Activated T-helper 9 cell treated with anti-CD3 and anti-CD28 coated beads, Interleukin-2, amount 50 U/mL, for 16 hours (primary cell): ENCODE results near the gene PCYOX1L.
A peak's percentile ranks its signal among the peaks of the same experiment; 100 is the strongest.

ENCODE experiments used
- DNase-seq: peaks from one replicate; pipeline ENCODE4 v3.0.0-alpha.2; 2020; ENCODE audit warnings: low read depth

PCYOX1L gene

DNA sequence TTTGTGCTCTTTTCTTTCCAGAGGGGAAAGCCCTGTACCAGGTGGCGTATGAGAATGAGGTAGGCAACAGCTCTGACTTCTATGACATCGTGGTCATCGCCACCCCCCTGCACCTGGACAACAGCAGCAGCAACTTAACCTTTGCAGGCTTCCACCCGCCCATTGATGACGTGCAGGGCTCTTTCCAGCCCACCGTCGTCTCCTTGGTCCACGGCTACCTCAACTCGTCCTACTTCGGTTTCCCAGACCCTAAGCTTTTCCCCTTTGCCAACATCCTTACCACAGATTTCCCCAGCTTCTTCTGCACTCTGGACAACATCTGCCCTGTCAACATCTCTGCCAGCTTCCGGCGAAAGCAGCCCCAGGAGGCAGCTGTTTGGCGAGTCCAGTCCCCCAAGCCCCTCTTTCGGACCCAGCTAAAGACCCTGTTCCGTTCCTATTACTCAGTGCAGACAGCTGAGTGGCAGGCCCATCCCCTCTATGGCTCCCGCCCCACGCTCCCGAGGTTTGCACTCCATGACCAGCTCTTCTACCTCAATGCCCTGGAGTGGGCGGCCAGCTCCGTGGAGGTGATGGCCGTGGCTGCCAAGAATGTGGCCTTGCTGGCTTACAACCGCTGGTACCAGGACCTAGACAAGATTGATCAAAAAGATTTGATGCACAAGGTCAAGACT is 10.3 kb downstream of the PCYOX1L start:
- no peak for DNase-seq

DNA sequence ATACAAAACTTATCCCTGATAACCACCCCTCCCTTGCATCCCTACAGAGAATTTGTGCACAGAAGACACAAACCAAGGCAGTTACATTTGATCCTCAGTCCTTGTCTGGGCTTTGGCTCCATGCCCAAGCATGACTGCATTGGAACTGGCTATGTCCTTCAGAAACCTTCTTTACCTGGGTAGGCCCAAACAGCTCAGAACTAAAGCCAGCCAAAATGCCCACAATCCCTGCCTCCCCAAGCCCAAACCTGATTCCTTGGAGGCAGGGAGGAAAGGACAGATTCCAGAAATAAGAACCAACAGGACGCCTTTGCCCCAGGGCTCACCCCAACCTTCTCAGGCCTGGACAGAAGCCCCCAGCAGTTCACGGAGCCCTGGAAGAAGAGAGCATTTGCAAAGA is 13.0 kb downstream of the PCYOX1L start:
- no peak for DNase-seq

DNA sequence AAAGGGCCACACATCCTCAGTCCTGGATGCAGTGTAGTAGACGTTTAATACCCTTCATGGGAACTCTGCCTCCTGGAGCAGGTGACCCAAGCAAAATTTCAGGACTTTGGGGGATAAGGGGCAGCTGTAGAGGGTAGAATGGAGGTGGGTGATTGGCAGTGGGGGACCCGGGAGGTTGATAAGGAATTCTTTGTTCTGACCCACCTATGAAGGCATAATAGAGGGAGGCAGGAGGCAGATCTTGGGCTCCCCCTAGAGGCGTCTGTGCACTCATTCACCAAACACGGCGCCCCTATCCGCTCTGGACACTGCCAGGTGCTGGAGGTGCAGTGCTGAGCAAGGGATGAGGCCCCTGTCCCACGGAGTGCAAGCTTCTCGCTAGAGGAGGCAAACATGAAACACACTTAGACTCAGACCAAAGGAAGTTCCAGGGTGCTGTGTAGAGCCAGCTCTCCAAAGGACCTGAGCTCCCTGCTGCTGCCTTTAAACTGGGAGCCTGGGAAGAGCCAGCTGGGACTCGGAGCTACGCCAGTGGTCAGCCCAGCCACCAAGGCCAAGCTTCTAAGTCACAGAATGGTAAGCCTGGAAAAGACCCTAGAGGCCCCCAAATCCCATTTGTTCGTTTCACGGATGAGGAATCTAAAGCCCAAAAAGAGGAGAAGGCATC is 13.6 kb downstream of the PCYOX1L start:
- peak; percentile 47 for DNase-seq

DNA sequence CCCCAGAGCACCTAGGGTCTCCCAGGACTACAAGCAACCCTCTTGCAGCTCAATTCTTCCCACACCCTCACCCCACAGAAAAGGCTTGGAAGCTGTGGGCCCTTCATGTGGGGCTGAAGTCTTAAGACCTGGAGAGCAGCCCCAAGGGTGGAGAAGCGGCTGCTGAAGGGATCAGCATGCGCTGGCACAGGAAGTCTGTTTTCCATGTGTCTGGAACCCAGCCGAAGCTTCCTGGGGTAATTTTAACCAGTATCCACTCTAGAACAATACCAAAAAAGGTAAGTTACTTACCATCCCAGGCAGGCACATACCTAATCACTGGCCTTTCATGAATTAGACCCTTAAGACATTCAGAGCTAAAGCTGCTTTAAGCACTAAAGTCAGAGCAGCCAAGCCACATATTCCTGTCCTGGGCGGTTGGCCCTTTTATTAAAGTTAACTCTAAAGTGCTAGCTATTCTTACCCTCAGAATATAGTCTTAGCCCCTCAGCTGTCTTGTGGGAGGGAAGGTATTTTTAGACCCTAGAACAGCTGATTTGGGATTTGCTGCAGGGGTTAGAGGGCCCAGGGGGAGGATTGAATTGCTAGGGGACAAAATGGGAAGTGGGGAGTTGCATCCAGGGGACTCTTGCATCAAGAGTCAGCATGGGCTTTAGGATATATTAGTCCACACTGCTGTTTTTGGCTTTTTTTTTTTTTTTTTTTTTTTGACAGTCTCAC is 14.4 kb downstream of the PCYOX1L start:
- no peak for DNase-seq

DNA sequence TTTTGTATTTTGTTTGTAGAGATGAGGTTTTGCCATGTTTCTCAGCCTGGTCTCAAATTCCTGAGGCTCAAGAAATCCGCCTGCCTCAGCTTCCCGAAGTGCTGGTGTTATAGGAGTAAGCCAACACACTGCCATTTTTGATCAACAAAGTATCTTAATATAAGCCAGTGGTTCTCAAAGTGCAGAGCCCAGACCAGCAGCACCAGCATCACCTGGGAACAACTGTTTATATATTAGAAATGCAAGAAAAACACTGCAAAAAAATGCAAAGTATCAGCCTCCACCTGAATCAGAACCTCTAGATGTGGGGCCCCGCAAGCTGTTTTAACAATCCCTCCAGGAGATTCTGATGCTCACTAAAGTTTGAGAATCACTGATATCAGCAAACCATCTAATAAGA is 15.1 kb downstream of the PCYOX1L start:
- DNase-seq = no peak

DNA sequence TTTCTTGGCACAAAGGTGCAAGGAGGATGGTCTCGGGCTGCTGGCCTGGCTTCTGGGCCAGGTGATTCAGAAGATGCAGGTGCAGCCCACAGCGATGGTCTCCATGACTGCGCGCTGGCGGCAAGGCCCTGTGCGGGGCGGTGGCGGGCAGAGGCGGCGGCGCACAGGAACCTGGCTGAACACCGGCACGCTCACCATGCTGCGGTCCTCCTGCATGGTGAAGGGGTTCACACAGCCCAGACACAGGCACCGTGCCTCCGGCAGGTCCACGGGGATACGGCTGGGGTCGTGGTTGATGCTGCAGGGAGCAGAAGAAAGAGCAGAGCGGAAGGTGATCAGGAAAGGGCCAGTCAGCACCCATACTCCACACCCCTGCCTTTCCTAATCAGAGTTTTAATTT is 16.5 kb downstream of the PCYOX1L start:
- no peak for DNase-seq

DNA sequence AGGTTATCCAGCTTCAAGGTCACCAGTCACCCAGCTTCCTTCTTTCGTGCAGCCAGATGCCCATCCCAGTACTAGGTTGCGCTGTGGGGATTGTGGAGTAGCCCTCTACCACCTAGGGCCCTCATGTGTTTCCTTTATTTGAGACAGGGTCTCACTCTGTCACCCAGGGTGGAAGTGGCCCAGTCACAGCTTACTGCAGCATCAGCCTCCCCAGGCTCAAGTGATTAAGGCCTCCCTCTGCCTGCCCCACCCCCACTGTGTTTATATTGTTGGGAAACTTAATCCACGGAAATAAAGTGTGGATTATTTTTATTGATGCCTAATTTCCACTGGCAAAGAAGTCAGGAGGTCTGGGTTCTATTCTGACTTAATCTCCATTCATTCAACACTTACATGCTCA is 17.0 kb downstream of the PCYOX1L start:
- no peak for DNase-seq

DNA sequence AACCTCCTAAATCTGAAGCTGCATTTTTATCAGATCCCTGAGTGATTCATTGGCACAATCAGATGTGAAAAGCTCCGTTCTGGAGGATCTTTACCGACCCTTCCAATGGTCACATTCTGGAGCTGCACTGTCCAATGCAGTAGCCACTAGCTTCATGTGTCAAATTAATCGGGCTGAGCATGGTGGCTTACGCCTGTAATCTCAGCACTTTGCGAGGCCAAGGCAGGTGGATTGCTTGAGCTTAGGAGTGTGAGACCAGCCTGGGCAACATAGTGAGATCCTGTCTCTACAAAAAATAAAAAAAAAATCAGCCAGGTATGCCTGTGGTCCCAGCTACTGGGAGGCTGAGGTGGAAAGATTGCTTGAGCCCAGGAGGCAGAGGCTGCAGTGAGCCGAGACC is 17.6 kb downstream of the PCYOX1L start:
- no peak for DNase-seq

DNA sequence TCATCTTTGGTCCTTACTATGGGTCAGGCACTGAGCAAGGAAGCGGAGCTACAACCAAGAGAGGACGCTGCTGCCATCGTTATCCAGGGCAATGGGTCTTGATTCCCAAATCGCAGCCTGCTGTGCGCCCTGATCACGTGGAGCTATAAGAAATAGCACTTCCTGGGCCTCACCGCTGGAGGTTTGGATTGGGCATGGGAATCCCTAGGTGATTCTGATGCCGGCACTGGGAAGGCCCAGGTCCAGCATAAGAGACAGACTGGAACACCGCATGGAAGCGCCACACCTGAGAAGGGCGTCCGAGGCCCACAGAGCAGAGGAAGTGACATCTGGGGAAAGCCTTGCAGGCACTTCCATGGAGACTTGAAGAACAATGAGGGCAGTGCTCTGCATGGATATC is 18.3 kb downstream of the PCYOX1L start:
- no peak for DNase-seq

DNA sequence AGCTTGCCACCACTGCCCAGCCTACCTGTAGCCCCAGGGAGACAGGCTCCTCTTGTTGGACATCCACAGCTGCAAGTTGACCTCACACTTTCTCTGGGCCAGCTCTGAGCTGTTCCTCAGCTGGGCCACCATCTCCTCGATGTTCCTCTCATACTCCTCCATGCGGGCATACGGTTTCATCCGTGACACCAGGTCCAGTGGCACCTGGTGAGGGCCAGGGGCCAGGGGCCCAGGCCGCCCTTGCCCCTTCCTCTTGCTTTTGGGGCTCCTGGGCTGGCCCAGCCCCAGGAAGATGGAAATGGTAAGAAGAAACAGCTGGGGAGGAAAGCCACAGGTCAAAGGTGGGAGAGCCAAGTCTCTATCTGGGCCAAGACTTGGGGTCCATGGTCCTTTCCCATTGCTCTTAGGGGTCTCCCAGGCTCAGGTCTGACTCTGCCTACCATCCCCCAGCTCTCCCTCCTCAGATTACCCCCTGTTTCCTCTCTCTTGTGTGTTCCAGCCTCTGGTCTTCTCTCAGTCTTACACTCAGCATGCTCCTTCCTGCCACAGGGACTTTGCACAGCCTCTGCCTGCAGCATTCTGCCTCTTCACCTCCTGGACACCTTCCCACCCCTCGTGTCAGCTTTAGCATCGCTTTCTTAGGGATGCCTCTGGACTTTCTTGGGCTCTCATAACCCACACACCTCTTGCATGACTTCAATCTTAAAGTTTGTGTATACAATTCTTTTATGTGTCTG is 19.0 kb downstream of the PCYOX1L start:
- DNase-seq = no peak

DNA sequence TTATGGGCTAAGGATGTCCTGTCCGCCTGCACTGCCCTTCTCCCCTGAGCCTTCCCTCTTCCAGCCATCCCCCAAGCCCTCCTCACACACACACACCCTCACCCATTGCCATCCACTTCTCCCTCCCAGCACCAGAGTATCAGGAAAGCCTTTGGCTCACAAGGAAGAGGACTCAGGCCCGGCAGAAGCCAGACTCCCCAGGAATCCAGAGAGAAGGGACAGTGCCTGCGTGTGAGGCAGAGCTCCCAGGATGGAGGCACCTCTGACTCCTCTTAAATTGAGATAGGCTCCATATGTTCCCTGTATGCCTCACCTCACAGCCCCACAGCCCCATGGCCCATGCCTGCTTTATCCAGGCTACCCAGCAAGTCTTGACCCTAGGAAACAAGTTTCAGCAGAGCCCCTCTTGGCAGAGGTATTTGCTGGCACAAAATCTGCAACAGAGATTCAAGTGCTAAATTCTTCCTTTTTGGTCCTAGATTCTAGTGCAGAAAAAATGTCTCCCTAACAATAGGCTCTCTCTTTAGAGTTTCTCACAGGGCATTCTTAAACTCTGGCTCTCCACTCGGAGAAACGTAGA is 20.5 kb downstream of the PCYOX1L start:
- DNase-seq = no peak

DNA sequence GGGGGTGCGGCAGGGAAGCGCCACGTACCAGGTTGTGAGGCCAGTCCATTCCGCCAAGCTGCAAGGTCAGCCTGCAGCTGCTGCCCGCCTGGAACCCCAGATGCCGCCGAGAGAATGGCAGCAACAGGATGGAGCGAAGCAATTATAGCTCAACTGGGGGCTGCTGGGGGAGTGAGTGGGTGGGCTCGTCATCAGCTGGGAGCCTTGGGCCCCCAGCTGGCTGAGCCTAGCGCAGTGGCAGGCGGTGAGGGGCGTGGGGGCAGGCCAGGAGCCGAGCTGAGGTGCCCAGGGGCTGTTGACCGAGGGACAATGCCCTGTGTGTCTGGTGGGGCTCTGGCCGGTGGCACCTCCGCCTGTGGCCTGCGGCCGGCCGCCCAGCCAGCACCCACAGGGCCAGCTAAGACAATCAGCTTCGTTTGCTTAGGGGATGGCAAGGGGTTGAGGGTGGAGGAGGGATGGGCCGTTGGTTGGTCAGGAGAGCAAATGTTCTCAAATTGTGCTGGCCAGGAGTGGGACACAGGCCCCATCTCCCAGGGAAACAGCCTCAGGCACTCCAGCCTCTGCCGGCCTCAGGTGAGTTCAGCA is 21.4 kb downstream of the PCYOX1L start, which contains the start of gene IL17B:
IL17B (minus strand) TSS at position 116 of the 585 bp plus-strand sequence; CDS start at position 49, 67 bp downstream.
- no peak for DNase-seq

DNA sequence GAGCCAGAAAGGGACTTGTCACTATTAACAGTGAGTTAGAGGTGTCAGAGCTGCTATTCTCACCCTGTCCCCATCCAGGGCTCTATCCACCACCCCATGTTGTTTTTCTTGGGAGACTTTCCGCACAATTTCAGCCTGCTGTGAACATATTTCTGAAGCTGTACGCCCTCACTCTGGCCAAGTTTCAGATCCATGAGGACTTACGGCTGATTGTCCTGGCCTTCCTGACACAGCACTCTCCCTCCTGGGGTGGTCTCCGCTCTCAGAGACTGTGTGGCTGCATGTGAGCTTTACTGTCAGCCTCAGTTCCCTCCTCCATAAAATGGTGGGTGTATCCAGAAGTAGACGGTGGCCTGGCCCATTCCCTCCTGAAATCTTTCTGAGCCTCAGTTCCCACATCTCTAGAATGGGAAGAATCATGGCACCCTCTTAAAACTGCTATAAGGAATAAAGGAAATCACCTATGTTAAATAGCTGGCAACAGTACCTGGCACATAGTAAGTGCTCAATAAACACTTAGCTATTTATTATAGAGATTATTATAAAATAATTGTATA is 22.1 kb downstream of the PCYOX1L start:
- no peak for DNase-seq

DNA sequence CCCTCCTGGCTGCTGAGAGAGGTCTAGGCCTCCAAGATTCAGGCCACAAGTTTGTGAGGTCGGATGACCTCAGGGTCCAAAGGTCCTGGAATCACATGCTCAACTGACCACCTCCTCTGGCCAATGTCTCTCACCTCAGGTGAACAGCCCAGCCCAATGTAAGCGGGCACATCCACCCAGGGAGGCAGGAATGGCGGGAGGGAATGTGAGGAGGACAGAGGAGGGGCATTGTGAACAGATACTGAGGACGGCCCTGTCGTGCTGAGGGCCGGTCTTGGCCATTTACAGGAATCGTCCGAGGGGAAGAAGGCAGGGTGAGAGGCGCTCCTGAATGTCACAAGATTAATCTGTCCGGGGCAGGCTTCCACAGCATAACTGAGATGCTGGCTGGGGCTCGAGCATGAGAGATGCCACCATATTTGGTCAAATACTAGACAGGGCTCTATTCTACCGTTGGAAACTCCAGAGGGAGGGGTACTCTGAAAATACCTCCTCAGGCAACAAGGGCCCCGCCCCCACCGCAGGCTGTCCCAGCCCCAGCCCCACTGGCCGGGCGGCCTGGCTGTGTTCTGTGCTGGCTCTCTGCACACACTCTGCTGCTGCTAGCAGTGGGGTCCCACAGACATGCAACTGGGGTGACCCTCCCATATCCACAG is 22.7 kb downstream of the PCYOX1L start:
- no peak for DNase-seq

DNA sequence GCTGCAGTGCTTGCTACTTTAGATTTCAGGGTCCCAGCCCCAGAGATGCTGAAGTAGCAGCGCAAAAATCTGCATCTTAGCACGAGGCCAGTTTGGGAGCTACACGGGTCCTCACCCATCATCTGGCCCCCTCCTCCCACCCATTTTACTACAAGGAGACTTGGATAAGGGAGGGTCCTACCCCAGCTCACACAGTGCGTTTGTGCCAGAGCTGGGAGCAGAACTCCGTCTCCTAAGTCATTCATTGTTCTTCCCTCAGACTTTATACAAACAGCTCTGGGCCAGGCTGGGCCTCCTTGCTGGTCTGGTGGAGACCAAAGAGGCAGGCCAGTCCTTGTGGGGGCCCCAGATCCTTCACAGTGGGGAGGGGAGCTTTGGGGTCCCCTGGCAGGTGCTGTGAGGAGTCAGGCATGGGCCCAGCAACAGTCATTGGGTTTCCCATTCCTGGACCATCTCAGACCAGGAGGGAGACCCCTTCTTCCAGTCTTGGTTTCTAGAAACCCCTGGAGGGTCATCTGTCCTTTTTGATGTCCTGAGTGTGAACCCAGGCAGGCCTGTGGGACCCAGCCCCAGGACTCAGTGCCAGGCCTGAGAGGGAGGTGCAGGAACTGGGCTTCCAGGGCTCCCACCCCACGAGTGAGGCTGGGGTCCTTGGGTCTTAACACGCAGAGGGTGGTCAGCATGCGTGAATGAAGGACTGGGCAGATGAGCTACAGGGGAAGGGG is 23.6 kb downstream of the PCYOX1L start:
- DNase-seq = no peak

DNA sequence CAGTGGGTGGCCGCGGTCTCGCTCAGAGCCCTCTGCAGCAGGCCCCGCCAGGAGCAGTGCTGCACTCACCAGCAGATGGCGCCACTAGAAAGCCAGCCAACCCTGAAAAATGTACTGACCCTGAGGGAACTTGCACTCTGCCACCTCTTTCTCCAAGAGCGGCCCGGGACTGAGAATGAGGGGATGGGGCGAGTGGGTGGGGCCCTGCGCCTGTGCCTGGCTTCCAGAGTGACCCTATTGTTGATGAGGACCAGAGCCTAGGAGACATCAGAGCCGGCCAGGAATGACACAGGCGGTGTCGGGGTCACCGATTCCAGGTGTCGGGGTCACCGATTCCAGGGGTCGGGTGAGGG is 24.1 kb downstream of the PCYOX1L start:
- DNase-seq = peak; percentile 59

DNA sequence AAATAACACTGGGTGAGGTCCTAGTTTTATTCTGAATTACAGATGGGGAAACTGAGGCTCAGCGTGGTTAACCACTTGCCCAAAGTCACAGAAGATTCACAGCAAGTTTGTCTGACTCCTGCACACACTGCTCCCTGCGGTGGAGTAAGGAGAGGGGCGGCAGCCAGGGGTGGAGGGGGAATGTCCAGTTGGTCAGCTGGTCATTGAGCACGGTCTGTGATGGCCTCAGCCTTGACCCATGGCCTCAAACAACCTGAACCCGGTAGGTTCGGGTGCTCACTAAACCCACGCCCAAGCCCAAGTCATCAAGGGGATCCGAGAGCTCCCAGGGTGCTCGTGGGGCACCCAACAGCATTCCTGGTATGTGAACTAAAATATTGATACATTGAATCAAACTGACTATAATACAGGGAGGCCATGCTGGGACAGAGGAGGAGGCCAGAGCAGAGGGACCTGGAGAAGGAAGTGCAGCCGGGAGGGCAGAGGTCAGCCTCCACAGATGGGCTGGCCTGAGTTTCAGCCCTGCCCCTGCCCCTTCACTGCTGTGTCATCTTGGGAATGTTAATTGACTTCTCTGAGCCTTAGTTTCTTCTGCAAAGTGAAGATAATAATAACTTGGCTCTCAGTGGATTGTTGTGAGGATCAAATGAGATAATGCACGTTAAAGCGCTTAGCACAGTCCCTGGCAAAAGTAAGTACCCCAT is 24.8 kb downstream of the PCYOX1L start:
- no peak for DNase-seq

DNA sequence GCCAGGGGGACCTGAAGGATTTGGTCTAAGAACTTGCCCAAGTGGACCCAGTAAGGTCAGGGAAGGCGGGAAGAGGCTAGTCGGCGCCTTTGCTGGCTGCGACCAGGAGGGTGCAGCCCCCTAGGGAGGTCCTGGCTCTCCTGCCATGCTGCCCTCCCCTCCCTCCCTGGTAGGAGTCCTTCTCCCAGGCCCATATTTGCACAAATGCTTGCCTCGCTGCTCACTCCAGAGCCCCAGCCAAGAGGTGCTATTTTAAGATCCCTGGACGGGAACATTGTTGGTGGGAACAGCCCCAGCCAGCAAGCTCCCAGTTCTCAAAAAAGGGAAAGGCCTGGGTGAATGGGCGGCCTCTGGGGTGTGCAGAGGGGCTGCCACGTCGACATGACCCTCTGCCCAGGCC is 25.6 kb downstream of the PCYOX1L start:
- DNase-seq = no peak

DNA sequence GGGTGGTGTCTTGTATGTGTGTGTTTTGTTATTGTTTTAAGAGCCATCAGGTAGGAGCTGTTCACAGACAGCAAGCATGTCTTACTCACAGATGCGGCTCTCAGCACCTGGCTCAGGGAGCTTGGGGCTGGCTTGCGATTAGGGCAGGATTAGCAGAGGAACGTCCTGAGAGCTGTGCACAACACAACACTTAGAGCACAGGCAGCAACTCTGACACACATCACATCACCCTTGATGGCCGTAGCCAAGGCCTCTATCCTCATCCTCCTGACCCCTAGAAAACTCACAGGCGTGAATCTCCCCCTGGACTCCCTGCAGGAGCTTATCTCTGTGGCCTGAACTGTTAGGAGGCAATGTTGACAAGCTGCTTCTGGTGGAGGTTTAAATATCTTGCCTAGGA is 28.3 kb downstream of the PCYOX1L start:
- DNase-seq = no peak
